Activated CD4-positive, CD25-positive, alpha-beta regulatory T cell treated with anti-CD3 and anti-CD28 coated beads, Interleukin-2, amount 50 U/mL, for 24 hours (primary cell): ENCODE results near the gene PITRM1.

ENCODE experiments used
- ATAC-seq, 2 donors: fragments of 150-1000 bp; cut with Tn5 transposase; one replicate each; pipeline ENCODE4 v1.10.0; 2021; ENCODE audit warnings: mild to moderate bottlenecking in 1 of 2, moderate library complexity in 1 of 2

The PITRM1 gene

DNA sequence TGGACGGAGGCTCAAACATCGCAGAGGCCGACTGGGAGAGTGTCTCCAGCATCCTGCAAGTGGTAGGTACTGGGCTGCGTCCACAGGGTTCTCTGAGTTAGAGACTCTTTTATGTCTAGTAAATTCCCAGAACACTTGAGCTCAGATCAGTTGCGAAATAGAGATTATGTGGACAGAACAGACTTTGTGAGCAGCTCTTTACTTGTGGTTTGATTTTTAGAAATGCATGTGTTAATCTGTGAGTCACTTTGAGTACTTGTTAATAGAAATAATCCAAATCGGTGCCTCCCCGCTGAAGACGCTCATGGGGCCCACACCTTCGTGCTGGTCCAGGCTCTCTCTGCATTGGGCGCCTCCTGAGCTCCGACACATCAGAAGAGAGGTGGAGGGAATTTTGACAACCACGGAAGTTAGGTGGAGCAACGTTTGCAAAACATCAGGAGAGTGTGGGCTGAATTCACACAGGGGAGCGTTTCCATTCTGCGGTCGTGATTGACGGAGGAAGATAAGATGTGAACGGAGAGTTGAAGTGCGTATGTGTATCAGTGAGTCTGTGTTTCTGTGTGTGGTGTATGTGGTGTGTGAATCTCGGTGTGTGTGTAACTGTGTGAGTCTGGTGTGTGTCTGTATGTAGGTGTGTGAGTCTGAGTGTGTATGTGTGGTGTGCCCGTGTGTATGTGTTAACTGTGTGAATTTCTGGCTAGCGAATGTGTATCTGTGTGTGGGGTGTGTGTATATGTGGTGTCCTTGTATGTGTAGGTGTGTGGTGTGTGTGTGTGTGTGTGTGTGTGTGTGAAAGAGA, 73.1 kb downstream of the PITRM1 start:
- no peak for ATAC-seq

DNA sequence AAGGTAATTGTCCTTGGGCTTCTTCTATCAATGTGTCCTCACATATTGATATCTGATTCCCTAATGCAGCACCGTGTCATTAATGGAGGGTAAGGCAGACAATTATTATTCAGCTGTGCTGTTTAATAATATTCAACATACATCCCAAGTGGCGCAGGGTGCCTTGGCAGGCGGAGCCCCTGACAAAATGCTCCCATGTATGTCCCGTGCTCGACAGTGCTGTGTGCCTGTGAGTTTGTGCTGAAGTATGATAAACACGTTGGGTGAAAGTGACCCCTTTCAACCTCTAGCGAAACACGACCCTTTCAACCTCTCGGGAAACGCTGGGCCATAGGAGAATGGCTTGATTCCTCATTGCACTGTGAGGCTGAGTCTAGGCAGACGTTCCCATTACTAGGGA, 73.9 kb downstream of the PITRM1 start:
- ATAC-seq: no peak

DNA sequence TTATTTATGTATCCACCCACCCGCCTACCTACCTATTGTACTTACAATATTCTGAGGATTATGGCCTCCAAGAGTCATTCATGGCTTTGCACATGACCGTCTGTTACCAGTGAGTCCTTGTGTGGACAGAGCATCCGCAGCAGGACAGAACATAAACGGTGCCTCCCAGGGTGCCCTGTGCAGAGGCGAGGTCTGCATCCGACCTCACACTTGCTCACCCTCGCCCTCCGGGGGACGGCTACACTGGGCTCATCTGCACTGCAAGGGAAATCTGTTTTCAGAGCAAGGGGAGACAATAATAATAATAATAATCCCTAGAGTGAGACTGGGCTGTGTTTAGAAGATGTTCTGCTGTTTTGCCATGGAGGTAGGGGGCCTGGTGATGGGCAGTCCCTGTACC, 75.4 kb downstream of the PITRM1 start:
- no peak for ATAC-seq

DNA sequence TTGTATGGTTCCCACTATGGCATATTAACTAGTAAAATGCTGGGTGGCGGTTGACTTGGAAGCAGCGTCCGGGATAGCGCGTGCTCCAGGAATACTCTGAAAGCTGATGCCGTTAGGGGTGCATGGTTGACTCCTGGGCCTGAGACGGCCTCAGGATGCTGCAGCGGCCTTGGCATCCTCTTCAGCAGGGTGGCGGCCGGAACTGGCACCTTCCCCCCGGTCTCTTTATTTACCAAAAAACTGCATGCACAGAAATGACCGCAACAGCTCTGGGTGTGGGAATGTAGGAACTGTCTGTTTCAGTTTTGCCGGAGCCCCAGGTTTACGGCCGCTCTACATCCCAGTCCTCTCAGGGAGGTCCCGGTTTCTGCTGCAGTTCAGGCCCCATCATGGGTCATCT, 76.4 kb downstream of the PITRM1 start:
- no peak for ATAC-seq

DNA sequence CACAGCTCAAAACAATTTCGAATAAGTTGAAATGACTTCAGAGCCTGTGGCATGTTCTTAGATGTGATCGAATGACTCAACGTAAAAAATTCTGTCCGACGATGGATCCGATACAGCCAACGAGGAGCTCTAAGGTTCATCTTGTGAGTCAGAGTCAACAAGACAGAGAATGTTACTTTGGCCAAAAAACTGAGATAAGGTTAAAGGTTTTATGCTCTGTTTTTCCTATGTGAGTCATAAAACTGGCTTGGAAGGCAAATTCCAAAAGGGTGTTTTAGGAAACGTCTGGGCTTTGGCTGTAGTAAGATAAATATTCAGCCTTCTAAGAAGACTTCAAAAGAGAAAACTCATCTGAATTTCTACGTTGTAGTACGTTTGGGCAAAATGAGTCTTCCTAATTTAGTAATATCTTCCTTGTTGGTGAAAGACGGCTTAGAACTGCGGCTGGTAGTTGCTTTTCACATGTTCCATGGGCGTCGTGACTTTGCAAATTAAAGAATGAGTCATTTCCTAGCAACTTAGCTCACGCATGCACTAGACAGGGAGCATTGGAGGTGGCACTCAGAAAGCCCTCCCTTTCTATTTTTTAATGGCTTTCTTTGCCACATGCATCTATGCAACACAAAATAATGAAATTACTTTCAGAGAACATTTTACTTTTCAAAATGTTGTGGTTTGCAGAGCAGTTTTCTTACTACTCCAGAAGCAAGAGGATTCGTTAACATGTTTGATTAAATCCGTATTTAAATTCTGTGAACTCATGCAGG, 77.0 kb downstream of the PITRM1 start:
- ATAC-seq: peak; percentile 78 to 81

DNA sequence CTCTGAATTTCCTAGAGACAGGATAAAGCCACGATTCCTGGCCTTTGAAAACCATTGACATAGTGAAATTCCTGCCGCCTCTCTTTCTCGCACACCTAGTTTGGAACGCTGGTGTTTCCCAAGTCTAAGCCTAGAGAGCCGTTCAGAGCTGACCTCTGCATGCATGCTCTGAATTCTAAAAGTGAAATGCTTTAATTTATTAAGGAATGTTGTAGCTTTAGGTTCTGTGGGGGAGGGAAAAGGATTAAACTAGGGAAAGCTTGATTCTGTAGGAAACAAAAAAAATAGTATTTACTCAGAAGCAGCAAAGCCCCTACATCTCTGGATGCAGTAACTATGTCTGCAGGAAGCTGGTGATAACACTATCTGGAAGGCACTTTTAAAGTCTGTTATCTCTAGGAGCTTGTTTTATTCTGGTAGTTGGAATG, 78.0 kb downstream of the PITRM1 start:
- no peak for ATAC-seq

DNA sequence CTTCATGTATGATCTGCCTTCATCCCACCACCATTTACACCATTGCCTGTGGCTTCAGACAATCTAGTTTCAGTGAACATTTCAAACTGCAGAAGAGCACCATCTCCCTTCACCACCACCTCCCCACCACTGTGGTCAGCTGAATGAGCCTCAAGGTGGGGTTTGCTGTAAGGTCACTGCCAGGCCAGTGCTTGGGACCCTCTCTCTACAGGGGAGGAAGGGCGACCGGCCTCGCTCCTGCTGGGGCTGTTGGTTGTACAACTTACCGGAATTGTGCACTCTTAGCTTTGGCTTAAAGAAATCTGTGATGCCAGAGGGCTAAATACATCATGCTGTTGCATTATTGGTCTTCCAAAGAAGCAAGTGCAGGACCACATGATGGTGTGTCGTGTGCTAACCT, 78.6 kb downstream of the PITRM1 start:
- ATAC-seq: no peak

DNA sequence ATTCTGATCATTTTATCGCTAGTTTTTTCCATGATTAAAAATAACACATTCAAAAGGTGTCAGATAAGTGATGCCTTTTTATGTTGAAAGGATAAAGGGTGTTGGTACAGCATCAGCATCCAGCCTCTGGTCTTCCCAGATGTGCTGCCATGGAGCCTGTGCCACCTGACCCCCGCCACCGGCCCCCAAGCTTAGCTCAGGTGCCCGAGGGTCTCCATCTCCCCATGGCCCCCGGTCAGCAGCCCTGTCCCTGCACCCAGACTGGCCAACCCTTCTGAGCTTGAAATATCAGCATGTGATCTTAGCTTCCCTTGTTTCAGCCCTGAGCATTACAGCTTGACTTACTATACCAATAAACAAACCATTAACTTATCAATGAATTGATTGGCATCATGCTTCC, 80.7 kb downstream of the PITRM1 start:
- no peak for ATAC-seq

DNA sequence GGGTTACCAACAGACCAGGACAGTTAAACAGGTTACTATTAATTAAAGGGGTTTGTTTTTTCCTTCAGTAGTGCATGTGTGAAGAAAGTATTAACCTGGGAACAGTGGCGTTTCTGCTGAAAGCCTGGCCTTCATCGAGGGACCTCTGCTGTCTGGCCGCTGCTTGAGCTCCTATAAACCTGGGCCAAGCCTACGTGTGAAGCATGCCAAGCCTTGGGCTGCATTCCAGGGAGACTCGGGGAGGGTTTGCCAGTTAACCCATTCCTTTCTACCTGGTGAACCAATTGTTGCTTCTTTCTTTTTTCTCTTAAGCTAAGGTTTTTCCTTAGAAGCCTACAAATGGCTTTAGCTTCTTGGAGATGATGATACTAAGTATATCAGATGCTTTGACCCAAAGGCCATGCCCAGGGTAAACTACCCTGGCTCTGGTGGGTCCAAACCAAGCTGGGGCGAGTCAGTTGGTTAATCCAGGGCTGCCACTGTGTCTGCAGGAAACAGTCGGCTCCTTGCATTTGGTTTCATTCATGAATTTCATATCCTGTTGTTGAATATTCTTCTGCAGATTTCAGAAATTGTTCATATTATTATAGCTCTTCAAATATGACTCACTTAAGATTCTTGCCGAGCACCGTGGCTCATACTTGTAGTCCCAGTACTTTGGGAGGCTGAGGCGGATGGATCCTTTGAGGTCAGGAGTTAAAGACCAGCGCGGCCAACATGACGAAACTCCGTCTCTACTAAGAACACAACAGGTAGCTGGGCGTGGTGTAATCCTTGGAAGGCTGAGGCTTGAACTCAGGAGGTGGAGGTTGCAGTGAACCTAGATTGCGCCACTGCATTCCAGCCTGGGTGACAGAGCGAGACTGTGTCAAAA, 81.4 kb downstream of the PITRM1 start:
- ATAC-seq: peak; percentile 26 to 42

DNA sequence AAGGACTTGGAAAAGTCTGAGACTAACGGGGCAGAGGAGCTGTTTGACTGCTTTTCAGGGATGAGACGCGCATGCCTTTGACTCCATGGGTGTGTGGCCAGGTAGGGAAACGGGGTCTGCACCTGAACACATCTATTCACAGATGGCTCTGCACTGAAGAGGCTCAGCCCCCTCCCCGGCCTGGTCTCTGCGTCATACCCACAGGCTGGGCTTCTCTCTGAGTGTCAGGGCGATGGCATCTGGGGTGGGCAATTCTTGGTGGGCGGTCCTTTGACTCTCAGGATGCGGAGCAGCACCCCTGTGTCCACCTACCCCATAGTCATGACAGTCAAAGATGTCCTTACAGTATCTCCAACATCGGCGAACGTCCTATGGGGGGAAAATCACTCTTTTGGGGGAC, 82.2 kb downstream of the PITRM1 start:
- ATAC-seq: no peak
